ENCODE data around the gene LYRM4.
"Not testable (repeated sequence)": the region's sequence is repeated elsewhere in the genome, so short reads cannot be mapped to it uniquely, and the experiment has no call there.

Gene LYRM4

DNA sequence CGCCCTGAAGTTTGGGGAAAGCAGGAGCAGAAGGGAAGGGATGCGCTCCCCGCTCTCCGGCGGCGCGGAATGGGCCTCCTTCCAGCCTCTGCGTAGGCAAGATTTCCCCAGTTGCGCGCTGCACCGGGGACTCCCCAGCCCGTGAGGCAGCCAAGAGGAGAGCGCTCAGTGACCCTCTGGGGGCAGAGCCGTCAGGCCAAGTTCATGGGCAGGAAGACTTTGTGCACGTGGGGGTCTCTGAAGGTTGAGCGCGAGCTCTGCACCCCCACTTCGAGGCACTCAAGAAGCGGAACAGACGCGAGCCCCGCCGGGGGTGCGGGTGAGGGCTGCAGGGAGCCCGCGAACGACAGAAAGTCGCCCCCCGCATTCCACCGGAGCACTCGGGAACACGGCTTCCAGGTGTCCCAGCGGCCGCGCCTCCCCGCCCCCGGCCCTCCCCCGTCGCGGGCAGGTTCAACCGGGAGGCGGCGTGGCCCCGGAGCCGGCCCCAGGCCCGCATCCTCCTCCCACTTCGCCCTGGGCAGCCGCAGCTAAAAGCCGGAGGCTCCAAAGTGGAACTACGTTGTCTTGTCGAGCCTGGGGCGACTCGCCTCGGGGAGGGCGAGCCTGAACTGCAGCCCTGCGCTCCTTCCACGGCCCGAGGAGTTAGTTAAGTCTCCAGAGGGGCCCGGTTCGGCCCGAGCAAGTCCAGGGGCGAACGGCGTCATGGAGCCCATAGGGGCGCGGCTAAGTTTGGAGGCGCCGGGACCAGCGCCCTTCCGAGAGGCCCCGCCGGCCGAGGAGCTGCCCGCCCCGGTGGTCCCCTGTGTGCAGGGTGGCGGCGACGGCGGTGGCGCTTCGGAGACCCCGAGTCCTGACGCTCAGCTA lies 175.7 kb downstream of the LYRM4 start, which contains the start of gene PPP1R3G:
PPP1R3G (plus strand) TSS at position 561 of the 867 bp plus-strand sequence; CDS start at position 706, 145 bp downstream.
- FAIRE-seq (peak; percentile 69), DNase-seq (ENCODE audit: insufficient read length, low spot score) (peak; percentile 45)

DNA sequence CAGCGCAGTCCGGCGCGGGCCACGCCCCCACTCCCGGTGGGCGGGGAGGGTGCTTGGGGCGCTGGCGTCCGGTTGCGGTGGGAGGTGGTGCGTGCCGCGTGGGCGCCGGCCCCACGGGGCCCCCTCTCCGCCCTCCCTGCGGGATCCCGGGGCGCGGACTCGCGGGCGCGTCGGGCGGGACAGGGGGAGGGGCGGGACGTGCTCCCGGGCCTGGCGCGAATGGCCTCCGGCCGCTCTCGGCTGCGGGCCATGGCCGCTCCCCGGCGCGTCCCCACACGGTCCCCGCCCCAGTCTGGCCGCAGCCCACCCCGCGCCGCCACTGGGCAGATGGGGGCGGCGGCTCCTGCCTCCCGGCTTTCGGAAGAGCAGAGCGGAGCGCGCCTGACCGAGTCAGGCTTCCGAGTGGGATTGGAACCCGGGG lies 176.4 kb downstream of the LYRM4 start:
- FAIRE-seq (no peak), DNase-seq (ENCODE audit: insufficient read length, low spot score) (no peak)

DNA sequence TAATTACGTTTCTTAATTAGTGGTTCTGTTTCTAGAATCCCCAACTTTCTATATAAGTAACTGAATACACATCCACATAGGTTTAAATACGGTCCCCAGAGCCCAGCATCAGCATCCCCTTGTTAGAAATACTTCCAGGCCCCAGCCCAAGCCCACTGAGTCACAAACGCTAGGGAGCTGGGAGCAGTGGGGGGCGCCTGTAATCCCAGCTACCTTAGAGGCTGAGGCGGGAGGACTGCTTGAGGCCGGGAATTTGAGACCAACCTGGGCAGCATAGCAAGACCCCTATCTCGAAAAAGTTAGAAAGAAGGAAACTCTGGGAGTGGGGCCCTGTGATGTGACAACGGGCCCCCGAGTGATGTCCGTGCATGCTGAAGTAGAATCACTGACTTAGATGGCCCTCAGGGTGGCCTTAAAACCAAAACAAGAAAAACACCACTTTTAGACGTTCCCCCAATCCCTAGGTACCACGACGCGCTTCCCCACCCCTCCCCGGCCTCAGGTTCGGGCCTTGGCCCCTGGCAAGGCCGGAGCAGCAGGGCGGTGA lies 176.9 kb downstream of the LYRM4 start:
- DNase-seq (ENCODE audit: insufficient read length, low spot score) = no peak
- no peak for FAIRE-seq

DNA sequence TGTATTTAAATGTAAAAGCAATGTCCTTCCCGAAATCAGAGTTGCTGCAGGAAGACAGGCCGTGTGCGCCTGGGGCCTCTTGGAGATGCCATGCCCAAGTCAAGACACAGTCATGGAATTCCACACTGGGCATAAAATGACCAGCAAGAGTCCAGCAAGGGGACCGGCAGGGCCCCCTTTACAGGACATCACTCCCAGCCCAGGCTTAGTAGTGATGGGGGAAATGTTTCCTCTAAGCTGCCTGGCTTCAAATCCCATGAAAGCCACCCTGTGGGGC lies 177.5 kb downstream of the LYRM4 start:
- FAIRE-seq = peak; percentile 20
- no peak for DNase-seq (ENCODE audit: insufficient read length, low spot score)

DNA sequence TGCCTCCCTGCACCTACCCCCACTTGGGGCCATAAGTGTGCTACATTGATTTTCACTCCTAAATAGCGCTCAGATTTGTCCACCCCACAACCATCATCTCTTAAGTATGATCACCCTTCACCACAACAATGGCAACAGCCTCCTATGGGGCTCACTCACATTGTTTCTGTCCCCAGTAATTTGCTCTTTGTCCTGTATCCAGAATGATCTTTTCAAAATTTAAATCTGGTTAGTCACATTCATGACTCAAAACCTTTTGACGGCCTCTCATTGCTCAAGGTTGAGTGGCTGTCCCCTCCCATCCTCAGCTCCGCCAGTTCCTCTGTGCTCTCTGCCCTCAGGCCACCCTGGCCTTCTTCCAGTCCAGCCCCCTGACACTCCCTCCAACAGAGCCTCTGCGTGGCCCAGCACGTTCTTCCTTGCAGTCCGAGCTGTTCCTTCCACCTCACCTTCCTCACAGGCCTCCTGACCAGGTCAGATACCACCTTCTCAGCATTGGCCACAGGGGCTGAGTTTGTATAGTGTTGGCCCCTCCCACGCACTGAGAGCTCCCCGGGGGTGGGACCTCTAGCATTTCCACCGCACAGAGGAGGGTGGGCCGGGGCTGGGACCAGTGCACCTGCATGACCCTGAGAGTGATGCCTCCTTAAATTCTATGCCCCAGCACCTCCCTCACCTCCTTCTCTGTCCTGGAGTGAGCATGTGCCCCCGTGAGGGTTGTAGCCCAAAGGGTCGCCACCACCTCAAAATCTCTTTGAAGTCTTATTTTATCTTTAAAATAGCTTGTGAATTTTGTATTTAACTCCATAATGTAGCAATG lies 178.1 kb downstream of the LYRM4 start:
- DNase-seq (ENCODE audit: insufficient read length, low spot score) (peak; percentile 94), FAIRE-seq (peak; percentile 93)

DNA sequence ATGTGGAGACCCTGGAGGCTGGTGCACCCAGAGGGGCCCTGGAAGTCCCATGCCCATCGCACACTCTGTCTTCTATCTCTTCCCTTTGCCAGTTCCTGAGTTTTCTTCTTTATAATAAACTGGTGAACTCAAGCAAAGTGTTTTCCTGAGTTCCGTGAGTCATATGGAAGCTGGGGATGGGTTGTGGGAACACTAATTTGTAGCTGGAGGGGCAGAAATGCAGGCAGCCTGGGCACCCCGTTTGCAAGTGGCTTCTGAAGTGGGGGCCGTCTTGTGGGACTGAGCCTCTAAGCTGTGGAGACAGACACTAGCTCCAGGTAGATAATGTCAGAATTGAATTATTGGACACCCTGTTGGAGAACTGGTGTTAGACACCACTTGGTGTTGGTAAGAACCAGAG lies 178.8 kb downstream of the LYRM4 start:
- DNase-seq (ENCODE audit: insufficient read length, low spot score) = no peak
- FAIRE-seq = no peak

DNA sequence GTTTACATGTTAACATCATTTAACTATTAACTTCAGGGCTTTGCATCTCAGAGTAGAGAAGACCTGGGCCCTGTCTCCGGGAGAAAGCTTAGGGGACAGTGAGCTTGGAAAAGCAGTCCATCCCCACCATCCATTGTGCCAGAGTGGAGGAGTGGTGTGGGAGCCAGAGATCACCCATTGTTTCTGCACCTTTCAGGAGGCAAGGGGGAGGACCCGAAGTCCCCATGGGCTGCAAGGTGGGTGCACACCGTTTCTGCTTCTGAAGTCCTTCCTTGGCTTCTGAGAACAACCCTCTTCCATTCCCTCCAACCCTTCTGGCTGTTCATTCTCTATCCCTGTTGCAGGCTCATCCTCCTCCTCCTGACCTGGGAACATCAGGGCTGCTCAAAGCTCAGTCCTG lies 179.6 kb downstream of the LYRM4 start:
- FAIRE-seq = peak; percentile 36
- no peak for DNase-seq (ENCODE audit: insufficient read length, low spot score)

DNA sequence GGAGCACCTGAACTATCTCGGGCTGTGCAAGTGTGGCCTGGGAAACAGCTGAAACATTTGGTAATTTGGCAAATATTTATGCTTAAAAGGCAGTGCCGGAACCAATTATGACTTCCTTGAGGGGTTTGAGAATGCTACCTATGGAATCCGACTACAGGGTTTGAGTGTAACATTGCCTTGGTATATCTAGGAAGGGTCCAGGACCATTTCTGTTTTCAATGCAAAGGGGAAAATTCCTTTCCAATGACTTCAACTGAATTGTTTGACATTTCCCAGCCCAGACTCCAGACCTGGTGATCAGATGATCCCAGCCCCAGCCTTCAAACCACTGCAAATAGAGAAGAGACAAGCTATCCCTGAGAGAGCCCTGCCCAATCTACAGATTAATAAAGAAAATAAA lies 180.2 kb downstream of the LYRM4 start:
- FAIRE-seq (no peak), DNase-seq (ENCODE audit: insufficient read length, low spot score) (no peak)

DNA sequence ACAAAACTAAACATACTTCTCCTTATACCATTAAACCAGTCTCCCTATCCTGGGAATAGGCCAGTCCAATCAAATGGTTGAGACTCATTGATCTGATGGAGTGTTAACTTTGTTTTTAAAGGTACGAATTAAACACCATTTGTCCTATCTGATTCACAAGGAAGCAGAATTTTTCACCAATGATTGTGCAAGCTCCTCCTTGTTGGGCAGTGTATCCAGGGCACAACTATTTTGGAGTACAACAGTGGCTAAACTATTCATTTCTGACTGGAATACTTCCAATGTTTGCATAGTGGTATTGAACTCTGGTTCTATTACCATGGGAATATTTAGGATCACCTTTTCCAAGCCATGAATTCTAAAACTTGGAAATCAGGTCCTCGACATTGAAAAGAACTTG lies 181.1 kb downstream of the LYRM4 start:
- DNase-seq (ENCODE audit: insufficient read length, low spot score) = no peak
- no peak for FAIRE-seq

DNA sequence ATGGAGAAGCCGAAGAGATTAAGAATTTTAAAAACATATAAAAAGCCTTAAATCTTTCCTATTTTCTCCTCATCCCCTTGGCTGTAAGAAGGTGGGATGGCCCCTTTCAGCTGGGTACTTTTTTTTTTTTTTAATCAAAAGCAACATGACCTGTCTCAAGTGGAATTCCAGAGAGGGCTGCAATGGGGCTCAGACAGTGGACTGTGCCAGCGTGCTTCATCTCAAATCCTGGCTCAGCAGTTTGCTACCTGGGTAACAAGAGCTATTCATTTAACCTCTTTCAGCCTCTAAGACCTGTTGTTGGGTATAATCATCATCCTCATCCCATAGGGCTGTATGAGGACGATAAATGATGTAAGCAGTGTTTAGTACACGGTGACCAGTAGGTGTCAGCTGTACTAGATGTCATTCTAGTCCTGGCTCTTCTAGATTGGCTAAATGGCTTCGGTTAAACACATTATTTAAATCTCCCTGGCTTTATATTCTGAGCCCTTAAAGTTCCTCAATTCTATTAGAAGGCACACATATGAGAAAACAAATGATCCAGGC lies 182.6 kb downstream of the LYRM4 start:
- DNase-seq (ENCODE audit: insufficient read length, low spot score) (peak; percentile 40), FAIRE-seq (peak; percentile 86)

DNA sequence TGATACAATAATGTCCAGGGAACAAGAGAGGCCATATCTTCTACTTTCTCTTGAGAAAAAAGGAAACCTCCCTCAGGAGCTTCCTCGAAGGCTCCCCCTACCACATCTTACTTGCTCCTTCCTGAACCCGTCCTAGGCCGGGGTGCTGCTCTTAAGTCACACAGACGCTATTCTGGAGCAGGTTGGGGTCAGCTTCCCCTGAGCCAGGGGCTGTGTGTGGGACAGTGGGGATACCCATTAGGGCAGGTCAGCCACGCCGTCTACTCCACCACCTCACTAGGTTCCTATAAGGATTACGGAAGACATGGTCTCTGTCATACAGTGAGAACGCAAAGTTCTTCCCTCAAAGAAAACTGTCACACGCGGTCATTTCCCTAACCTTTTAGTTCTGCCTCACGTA lies 183.8 kb downstream of the LYRM4 start:
- no peak for DNase-seq (ENCODE audit: insufficient read length, low spot score)
- FAIRE-seq = peak; percentile 20

DNA sequence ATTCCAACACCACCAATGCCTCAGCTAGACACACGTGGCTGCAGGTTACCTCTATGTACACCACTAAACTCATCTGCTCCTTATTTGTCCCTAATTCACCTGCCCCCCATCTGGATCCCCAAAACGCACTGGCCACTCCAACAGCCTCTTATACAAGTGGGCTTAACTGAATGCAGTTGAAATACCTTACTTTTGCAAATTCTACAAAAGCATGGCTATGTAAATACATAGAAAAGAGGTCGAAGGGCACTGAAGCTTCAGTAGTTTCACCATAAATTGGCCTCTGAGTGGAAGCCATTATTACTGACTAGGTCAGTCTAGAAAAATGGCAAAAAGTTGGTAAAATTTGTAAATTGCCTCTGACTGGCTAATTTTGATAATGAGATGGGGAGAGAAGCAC lies 186.8 kb downstream of the LYRM4 start:
- DNase-seq (ENCODE audit: insufficient read length, low spot score) (no peak), FAIRE-seq (no peak)

DNA sequence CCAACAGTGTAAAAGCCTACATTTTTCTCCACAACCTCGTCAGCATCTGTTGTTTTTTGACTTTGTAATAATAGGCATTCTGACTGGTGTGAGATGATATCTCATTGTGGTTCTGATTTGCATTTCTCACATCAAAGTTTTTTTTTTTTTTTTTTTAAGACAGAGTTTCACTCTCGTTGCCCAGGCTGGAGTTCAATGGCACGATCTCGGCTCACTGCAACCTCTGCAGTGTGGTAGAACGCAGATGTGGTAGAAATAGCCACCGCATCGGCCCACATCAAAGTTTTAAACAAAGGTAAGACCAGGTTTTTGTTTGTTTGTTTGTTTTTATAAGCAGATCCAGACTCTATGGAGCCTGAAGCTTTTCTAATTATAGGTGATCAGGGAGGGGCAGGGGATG lies 188.3 kb downstream of the LYRM4 start:
- DNase-seq (ENCODE audit: insufficient read length, low spot score) (no peak), FAIRE-seq (no peak)

DNA sequence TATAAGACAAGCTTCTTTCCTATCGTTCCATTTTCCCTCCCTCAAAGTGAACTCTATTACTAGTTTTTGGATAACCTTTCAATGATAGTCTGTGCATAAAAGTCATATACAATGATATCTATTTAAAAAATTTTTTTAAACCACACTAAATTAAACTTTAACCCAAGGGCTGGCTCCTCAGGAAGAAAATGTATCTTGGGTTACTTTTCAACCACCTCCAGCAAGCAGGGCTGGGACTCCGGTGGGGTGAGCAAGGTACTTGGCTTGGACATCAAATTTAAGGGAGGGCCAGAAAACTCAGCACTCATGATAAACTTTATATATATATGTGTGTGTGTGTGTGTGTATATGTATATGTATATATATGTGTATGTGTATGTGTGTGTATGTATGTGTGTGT lies 189.5 kb downstream of the LYRM4 start:
- DNase-seq (ENCODE audit: insufficient read length, low spot score) = no peak
- FAIRE-seq = no peak

DNA sequence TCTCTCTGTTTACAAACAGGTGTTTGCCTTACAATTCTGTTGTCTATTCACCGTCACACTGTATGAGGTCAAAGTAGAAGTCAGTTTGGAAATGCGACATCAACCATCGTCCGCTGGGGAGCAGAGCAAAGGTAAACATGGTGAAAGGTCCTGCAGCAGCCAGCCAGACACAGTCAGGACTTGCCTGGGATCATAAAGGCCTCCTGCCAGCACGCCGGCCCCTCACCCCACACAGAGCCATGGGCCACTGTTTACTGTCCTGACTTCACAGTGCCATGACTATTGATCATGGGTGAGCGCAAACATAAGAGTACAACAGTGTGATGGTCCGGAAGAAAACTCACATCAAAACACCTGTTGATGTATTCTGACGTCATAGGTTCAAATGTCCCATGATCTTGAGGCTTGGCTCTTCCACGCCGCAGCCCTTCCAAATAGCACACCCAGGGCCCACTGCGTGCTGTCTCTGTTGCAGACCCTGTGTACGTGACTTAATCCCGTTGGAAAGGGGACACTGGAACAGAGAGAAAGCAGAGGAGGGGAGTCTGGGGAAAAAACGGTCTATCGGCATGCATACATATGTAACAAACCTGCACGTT lies 192.5 kb downstream of the LYRM4 start:
- FAIRE-seq = no peak

DNA sequence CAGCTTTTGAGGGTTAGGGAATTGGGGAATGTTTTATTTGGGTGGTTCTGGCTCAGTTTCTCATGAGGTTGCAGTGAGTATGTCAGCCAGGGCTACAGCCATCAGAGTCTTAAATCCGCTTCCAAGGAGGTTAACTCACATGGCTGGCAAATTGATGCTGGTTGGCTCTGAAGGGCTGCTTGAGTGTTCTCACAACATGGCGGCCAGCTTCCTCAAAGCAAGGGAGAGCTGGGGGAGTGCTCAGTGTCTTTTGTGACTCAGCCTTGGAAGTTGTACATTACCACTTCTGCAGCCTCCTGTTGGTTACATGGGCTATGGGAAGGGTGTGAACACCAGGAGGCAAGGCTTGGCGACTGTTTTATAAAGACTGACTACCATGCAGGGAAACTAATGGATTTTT lies 193.4 kb downstream of the LYRM4 start:
- no peak for FAIRE-seq
- no peak for DNase-seq (ENCODE audit: insufficient read length, low spot score)

More for the DNA sequence above, 192.5 kb downstream of the LYRM4 start:
- DNase-seq (ENCODE audit: insufficient read length, low spot score) = no peak

DNA sequence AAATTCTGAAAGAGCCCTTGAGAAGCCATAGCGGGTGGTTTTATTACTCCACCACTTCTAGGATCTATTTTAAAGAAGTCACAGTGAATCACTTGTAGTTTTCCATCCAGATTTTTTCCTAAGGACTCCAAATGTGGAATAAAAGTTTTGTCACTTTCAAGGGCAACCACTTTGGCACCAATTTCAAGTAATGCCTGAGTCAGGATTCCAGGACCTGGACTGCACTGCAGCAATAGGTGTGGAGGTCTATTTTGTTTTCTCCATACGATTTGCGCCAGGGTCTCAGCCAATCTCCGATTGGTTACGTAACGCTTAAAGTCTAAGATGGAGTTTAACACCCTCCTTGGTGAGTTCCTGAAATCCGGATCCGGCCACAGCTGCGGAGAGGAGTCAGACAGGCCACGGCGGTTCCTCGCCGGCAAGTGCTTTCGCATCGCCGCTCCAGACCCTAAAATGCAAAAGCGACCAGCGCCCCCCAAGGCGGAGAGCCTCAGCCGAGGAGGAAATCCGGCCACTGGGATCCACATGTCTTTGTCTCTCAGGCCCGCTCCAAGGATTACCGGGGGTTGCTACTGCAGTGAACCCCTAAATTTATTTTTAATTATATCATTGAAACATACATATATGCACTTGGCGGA lies 194.2 kb downstream of the LYRM4 start:
- FAIRE-seq = no peak

DNA sequence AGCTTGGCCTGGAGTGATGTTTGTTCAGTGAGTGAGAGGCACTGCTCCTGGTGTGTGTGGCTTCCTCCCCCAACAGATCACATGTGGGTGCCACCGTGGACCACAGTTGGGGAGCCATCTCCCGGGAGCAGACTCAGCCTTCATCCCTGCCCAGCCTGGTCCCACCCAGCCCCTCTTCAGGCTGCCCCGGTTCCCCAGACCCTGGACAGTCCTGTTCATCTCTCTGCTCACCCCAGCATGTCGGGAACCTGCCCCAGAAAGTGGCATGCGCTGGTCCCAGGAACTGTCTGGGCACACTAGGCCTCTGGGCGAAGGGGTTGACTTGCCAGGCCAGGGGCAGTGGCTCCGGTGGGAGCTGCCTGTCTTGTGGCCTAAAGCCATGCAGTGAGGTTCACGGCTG lies 197.1 kb downstream of the LYRM4 start:
- DNase-seq (ENCODE audit: insufficient read length, low spot score) (no peak), FAIRE-seq (peak; percentile 51)

More for the DNA sequence above, 194.2 kb downstream of the LYRM4 start:
- DNase-seq (ENCODE audit: insufficient read length, low spot score) = no peak

DNA sequence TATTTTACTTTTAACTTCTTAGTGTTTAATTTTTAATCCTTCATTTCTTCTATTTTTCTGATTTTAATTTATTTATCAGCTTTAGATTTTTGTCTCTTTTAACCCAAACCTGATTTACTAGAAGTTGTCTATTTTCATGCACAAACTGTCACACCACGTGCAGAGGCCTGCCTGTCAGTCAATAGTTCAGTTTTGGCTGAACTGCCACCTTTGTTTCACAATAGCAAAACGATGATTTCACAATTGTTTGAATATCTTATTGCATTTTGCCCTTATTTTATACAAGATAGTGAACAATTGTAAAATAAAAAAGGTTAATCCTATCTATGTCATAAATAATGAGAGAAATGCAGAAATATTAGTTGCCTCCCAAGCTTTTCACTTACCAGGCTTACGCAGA lies 199.6 kb downstream of the LYRM4 start:
- FAIRE-seq (no peak), DNase-seq (ENCODE audit: insufficient read length, low spot score) (no peak)

DNA sequence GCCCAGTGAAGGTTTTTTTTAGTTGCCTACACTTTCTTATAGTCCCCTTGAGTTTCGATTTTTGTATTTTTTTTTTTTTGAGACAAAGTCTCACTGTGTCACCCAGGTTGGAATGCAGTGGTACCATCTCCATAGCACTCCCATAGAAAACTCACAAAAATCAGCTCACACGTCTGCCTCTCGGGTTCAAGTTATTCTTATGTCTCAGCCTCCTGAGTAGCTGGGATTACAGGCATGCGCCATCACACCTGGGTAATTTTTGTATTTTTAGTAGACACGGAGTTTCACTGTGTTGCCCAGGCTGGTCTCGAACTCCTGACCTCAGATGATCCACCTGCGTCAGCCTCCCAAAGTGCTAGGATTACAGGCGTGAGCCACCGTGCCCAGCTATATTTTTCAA lies 200.3 kb downstream of the LYRM4 start:
- DNase-seq (ENCODE audit: insufficient read length, low spot score); FAIRE-seq: not testable (repeated sequence)
